Common myeloid progenitor, CD34-positive (primary cell): Measurements from ENCODE around the gene GCK.

Experiments used
- CTCF ChIA-PET: fragments of 350-600 bp; sonication (Branson Sonifier 250); formaldehyde crosslinking; loops from one replicate; lab custom pipeline; 2021; ENCODE audit warnings: antibody characterized with exemption; lab: Charles Lee
- POLR2A ChIA-PET: fragments of 350-600 bp; sonication (Branson Sonifier 250); formaldehyde crosslinking; loops from one replicate; lab custom pipeline; 2021; ENCODE audit warnings: antibody characterized with exemption; lab: Charles Lee
- DNase-seq, 3 donors: peaks; one replicate each; pipeline versions ENCODE4 v3.0.0 to v3.0.0-alpha.2; 2013
- H3K27ac ChIP-seq, 2 experiments: 1 replicate in 1 of 2; 2 replicates in 1 of 2; pipeline ENCODE4 v1.7.0; 2013; ENCODE audit warnings: inconsistent platforms in 2 of 2, low read length in 2 of 2, mild to moderate bottlenecking in 2 of 2, low read depth in 1 of 2, moderate library complexity in 1 of 2; ENCODE audit not compliant: severe bottlenecking in 2 of 2, insufficient read depth in 1 of 2, poor library complexity in 1 of 2
- H3K27me3 ChIP-seq, 5 experiments: replicated peaks in 2 of 5; 1 replicate in 3 of 5; 2 replicates in 2 of 5; pipeline versions ENCODE4 v1.6.1 to v1.7.0; 2013; ENCODE audit warnings: low read length in 4 of 5, mild to moderate bottlenecking in 2 of 5, moderate library complexity in 2 of 5, inconsistent platforms in 1 of 5; ENCODE audit not compliant: insufficient read depth in 5 of 5, control insufficient read depth in 4 of 5
- H3K36me3 ChIP-seq, 4 experiments: 1 replicate in 2 of 4; 2 replicates in 2 of 4; pipeline versions ENCODE4 v1.6.1 to v1.7.0; 2013; ENCODE audit warnings: low read length in 3 of 4, control low read depth in 1 of 4, mild to moderate bottlenecking in 1 of 4; ENCODE audit not compliant: control insufficient read depth in 4 of 4, insufficient read depth in 4 of 4
- H3K4me1 ChIP-seq, 4 experiments: 1 replicate in 3 of 4; 2 replicates in 1 of 4; pipeline versions ENCODE4 v1.6.1 to v1.7.1; 2013; ENCODE audit warnings: low read length in 3 of 4, mild to moderate bottlenecking in 3 of 4, control low read depth in 1 of 4, inconsistent platforms in 1 of 4, moderate library complexity in 1 of 4; ENCODE audit not compliant: control insufficient read depth in 4 of 4, insufficient read depth in 4 of 4; ENCODE audit errors: control extremely low read depth in 1 of 4
- H3K4me3 ChIP-seq, 7 experiments: 1 replicate in 4 of 7; 2 replicates in 3 of 7; pipeline versions ENCODE4 v1.5.1 to v1.7.0; 2013; ENCODE audit warnings: mild to moderate bottlenecking in 7 of 7, low read length in 6 of 7, moderate library complexity in 6 of 7, inconsistent platforms in 2 of 7, low read depth in 2 of 7, control low read depth in 1 of 7; ENCODE audit not compliant: insufficient read depth in 4 of 7, control insufficient read depth in 1 of 7; ENCODE audit errors: extremely low read depth in 1 of 7
- H3K9me3 ChIP-seq, 5 experiments: 1 replicate in 4 of 5; 2 replicates in 1 of 5; pipeline versions ENCODE4 v1.6.1 to v1.7.1; 2013; ENCODE audit warnings: low read length in 4 of 5, mild to moderate bottlenecking in 2 of 5, inconsistent platforms in 1 of 5, low read depth in 1 of 5, moderate library complexity in 1 of 5; ENCODE audit not compliant: control insufficient read depth in 4 of 5, insufficient read depth in 2 of 5; ENCODE audit errors: control extremely low read depth in 1 of 5
- WGBS: methylation state at CpG from one replicate; pipeline ENCODE4 v1.1.5; 2013; ENCODE audit not compliant: insufficient coverage; 5-methylcytosine and 5-hydroxymethylcytosine counted together

GCK gene

DNA sequence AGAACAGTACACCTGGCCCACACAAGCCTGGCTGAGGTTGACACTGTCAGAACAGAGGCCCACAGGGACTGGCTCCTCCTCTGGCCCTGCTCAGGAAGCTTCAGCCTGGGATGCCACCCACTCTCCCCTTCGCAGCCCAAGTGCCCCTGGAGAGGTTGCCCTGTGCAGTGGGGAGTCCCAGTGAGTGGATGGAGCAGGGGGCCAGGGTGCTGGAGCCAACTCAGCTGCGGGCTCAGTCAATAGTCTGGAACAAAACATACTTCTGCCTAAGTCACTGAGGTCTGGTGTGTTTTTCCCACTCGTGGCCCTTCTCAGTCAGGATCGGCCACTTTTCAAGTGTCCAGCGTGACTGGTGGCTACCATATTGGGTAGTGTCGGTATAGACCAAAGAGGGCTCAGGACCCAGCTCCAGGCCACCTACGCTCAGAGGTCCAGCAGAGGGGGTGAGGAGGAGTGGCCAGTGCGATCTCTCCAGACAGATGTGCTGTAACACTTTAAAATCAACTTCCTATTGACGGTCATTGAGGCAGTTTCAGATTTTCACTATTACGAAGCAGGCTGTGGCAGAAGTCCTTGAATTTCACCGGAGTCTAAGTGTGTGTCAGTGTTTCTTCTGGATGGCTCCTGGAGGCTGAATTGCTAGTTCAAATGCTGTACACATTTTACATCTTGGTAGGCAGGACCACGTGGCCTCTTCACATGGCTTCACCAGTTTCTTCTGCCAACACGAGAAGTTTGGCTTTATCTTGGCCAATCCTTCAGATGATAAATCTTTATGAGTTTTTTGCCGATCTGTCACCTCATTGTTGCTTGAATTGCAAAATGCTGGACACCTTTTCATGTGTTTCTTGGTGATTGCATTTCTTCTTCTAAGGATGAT lies 994 bp upstream of the GCK start:
- H3K36me3 ChIP-seq: no peaks in the 10 kb centered on the region
- H3K27ac ChIP-seq: no peak overlapping the region
- H3K9me3 ChIP-seq: no peaks in the 10 kb centered on the region
- POLR2A ChIA-PET: no interaction called here
- no peak for DNase-seq
- WGBS: 95% methylated on average over 13 of the region's 14 CpGs
- no peak overlapping the region for H3K4me3 ChIP-seq
- H3K27me3 ChIP-seq: peaks cover 0 to 5% (median 2%) of the 10 kb centered on the region in 5 experiments
- CTCF ChIA-PET: interaction anchor here (0.6 kb wide), 1 partner anchor 11 kb away, joined by 3 read pairs; the partner anchor contains the start of gene YKT6
- no peaks in the 10 kb centered on the region for H3K4me1 ChIP-seq

- peaks cover 0 to 5% (median 2%) of the 10 kb centered on the region in 5 experiments for H3K27me3 ChIP-seq
- H3K4me3 ChIP-seq: no peak overlapping the region
- no peak overlapping the region for H3K27ac ChIP-seq
- DNase-seq: no peak
- ChIA-PET CTCF (interaction anchor here (1.2 kb wide), 1 partner anchor 8 kb away, joined by 3 read pairs; no protein-coding TSS in a partner anchor), POLR2A (no interaction called here)
- H3K4me1 ChIP-seq: no peaks in the 10 kb centered on the region
- 89% methylated on average over 14 of the region's 16 CpGs for WGBS
- H3K9me3 ChIP-seq: no peaks in the 10 kb centered on the region
- H3K36me3 ChIP-seq: no peaks in the 10 kb centered on the region
Measured at GRCh38 chr7:44188480-44189225, 586 bp downstream of the GCK start.

GRCh38 chr7:44187636-44188416 lies 1.4 kb downstream of the GCK start:
- Histone ChIP-seq H3K36me3 (no peaks in the 10 kb centered on the region), H3K27me3 (peaks cover 0 to 5% (median 2%) of the 10 kb centered on the region in 5 experiments), H3K9me3 (peaks cover 0 to 2% (median under 1%) of the 10 kb centered on the region in 5 experiments), H3K27ac (no peak overlapping the region), H3K4me3 (no peak overlapping the region), H3K4me1 (no peaks in the 10 kb centered on the region)
- CTCF ChIA-PET: interaction anchor here (1.2 kb wide), 1 partner anchor 9 kb away, joined by 3 read pairs; no protein-coding TSS in a partner anchor
- POLR2A ChIA-PET: no interaction called here
- 83% methylated on average over 8 of the region's 9 CpGs for WGBS
- DNase-seq: no peak

GRCh38 chr7:44186736-44187135 lies 2.5 kb downstream of the GCK start:
- no peak for DNase-seq
- no peaks in the 10 kb centered on the region for H3K4me1 ChIP-seq
- 93% methylated on average over 2 of the region's 5 CpGs for WGBS
- H3K4me3 ChIP-seq: no peak overlapping the region
- no peaks in the 10 kb centered on the region for H3K36me3 ChIP-seq
- CTCF ChIA-PET: no interaction called here
- peaks cover 0 to 8% (median 7%) of the 10 kb centered on the region in 5 experiments for H3K9me3 ChIP-seq
- POLR2A ChIA-PET: no interaction called here
- H3K27me3 ChIP-seq: peaks cover 0 to 2% (median 0%) of the 10 kb centered on the region in 5 experiments
- no peak overlapping the region for H3K27ac ChIP-seq

GRCh38 chr7:44185729-44186128 lies 3.5 kb downstream of the GCK start:
- 91% methylated on average over 4 of the region's 5 CpGs for WGBS
- peaks cover 0 to 4% (median 0%) of the 10 kb centered on the region in 5 experiments for H3K27me3 ChIP-seq
- no peaks in the 10 kb centered on the region for H3K4me1 ChIP-seq
- H3K27ac ChIP-seq: no peak overlapping the region
- CTCF ChIA-PET: no interaction called here
- POLR2A ChIA-PET: no interaction called here
- no peaks in the 10 kb centered on the region for H3K36me3 ChIP-seq
- no peak for DNase-seq
- H3K4me3 ChIP-seq: no peak overlapping the region
- peaks cover 0 to 8% (median 7%) of the 10 kb centered on the region in 5 experiments for H3K9me3 ChIP-seq

GRCh38 chr7:44184873-44185446 lies 4.3 kb downstream of the GCK start:
- Histone ChIP-seq H3K4me3 (no peak overlapping the region), H3K9me3 (peaks cover 0 to 8% (median 7%) of the 10 kb centered on the region in 5 experiments), H3K4me1 (no peaks in the 10 kb centered on the region), H3K27ac (no peak overlapping the region), H3K36me3 (no peaks in the 10 kb centered on the region), H3K27me3 (peaks cover 0 to 4% (median 0%) of the 10 kb centered on the region in 5 experiments)
- no CpG with 5 or more reads among the region's 2 CpGs for WGBS
- CTCF ChIA-PET: no interaction called here
- DNase-seq: no peak
- POLR2A ChIA-PET: no interaction called here
